Mesenchymal stem cell (in vitro differentiated cells and primary cell): ENCODE results near the gene AGPAT4.

Source experiments
- DNase-seq: peaks from one replicate; pipeline ENCODE4 v3.0.0-alpha.2; 2013
- H2AFZ ChIP-seq: one replicate; pipeline ENCODE4 v1.6.1; 2013; ENCODE audit warnings: low read depth, mild to moderate bottlenecking, control low read depth, inconsistent platforms, low read length, moderate library complexity
- H2AK5ac ChIP-seq: 2 replicates; pipeline ENCODE4 v1.6.1; 2013; ENCODE audit warnings: low read length, moderate library complexity, mild to moderate bottlenecking, inconsistent platforms; ENCODE audit not compliant: severe bottlenecking
- H2BK120ac ChIP-seq: one replicate; pipeline ENCODE4 v1.6.1; 2013; ENCODE audit warnings: low read depth, mild to moderate bottlenecking, inconsistent platforms, low read length, moderate library complexity
- H2BK12ac ChIP-seq, 2 experiments: one replicate each; pipeline ENCODE4 v1.6.1; 2013; ENCODE audit warnings: inconsistent platforms in 2 of 2, low read length in 2 of 2, mild to moderate bottlenecking in 2 of 2, moderate library complexity in 2 of 2, control low read depth in 1 of 2
- H2BK15ac ChIP-seq: one replicate; pipeline ENCODE4 v1.6.1; 2013; ENCODE audit warnings: mild to moderate bottlenecking, low read depth, inconsistent platforms; ENCODE audit not compliant: poor library complexity, severe bottlenecking
- H2BK5ac ChIP-seq: 2 replicates; pipeline ENCODE4 v1.6.1; 2013; ENCODE audit warnings: low read depth, mild to moderate bottlenecking, low read length, control low read depth, inconsistent platforms; ENCODE audit not compliant: poor library complexity, severe bottlenecking
- H3K14ac ChIP-seq, 2 experiments: one replicate each; pipeline ENCODE4 v1.6.1; 2013; ENCODE audit warnings: inconsistent platforms in 2 of 2, low read length in 2 of 2, control low read depth in 1 of 2, mild to moderate bottlenecking in 1 of 2, moderate library complexity in 1 of 2
- H3K18ac ChIP-seq, 2 experiments: one replicate each; pipeline ENCODE4 v1.6.1; 2013; ENCODE audit warnings: inconsistent platforms in 2 of 2, low read length in 2 of 2, control low read depth in 1 of 2, low read depth in 1 of 2, mild to moderate bottlenecking in 1 of 2
- H3K23ac ChIP-seq, 2 experiments: one replicate each; pipeline ENCODE4 v1.6.1; 2013; ENCODE audit warnings: inconsistent platforms in 2 of 2, low read length in 2 of 2, mild to moderate bottlenecking in 2 of 2, moderate library complexity in 2 of 2, control low read depth in 1 of 2
- H3K27ac ChIP-seq: 2 replicates; pipeline ENCODE4 v1.5.1; 2013; ENCODE audit warnings: mild to moderate bottlenecking, moderate library complexity, low read length, control low read depth, inconsistent platforms; ENCODE audit not compliant: poor library complexity, severe bottlenecking
- H3K27me3 ChIP-seq, 2 experiments: 2 replicates each; pipeline versions ENCODE4 v1.6.1 to v1.7.0; 2013; ENCODE audit warnings: low read length in 2 of 2, mild to moderate bottlenecking in 2 of 2, moderate library complexity in 2 of 2, control low read depth in 1 of 2, inconsistent platforms in 1 of 2; ENCODE audit not compliant: control insufficient read depth in 1 of 2, insufficient read depth in 1 of 2
- H3K36me3 ChIP-seq, 2 experiments: 2 replicates each; pipeline versions ENCODE4 v1.6.1 to v1.7.0; 2013; ENCODE audit warnings: low read length in 2 of 2, control low read depth in 1 of 2, inconsistent platforms in 1 of 2, low read depth in 1 of 2, mild to moderate bottlenecking in 1 of 2; ENCODE audit not compliant: insufficient read depth in 2 of 2, control insufficient read depth in 1 of 2
- H3K4ac ChIP-seq, 2 experiments: one replicate each; pipeline ENCODE4 v1.6.1; 2013; ENCODE audit warnings: inconsistent platforms in 2 of 2, low read length in 2 of 2, mild to moderate bottlenecking in 2 of 2, moderate library complexity in 2 of 2, control low read depth in 1 of 2, low read depth in 1 of 2
- H3K4me1 ChIP-seq: 2 replicates; pipeline ENCODE4 v1.6.1; 2013; ENCODE audit warnings: low read depth, low read length, control low read depth; ENCODE audit not compliant: control insufficient read depth, insufficient read depth
- H3K4me2 ChIP-seq: 2 replicates; pipeline ENCODE4 v1.6.1; 2013; ENCODE audit warnings: low read length, mild to moderate bottlenecking, inconsistent platforms; ENCODE audit not compliant: poor library complexity, severe bottlenecking
- H3K4me3 ChIP-seq, 2 experiments: 2 replicates each; pipeline versions ENCODE4 v1.5.1 to v1.7.0; 2013; ENCODE audit warnings: low read length in 2 of 2, mild to moderate bottlenecking in 2 of 2, control low read depth in 1 of 2, low read depth in 1 of 2; ENCODE audit not compliant: insufficient read depth in 1 of 2
- H3K79me1 ChIP-seq: replicated peaks from 2 replicates; pipeline ENCODE4 v1.6.1; 2013; ENCODE audit warnings: mild to moderate bottlenecking, control low read depth, low read length, inconsistent platforms; ENCODE audit not compliant: poor library complexity, severe bottlenecking
- H3K9ac ChIP-seq: 2 replicates; pipeline ENCODE4 v1.7.0; 2013; ENCODE audit warnings: mild to moderate bottlenecking, low read length, moderate library complexity
- H3K9me3 ChIP-seq: 2 replicates; pipeline ENCODE4 v1.7.0; 2013; ENCODE audit warnings: mild to moderate bottlenecking, low read length; ENCODE audit not compliant: control insufficient read depth
- H4K8ac ChIP-seq: one replicate; pipeline ENCODE4 v1.6.1; 2013; ENCODE audit warnings: inconsistent platforms, mild to moderate bottlenecking, low read length, moderate library complexity
- H4K91ac ChIP-seq: one replicate; pipeline ENCODE4 v1.6.1; 2013; ENCODE audit warnings: mild to moderate bottlenecking, low read length, inconsistent platforms
- WGBS: methylation state at CpG from one replicate; pipeline ENCODE4 v1.1.7; 2013; ENCODE audit warnings: mixed read lengths; 5-methylcytosine and 5-hydroxymethylcytosine counted together

The AGPAT4 gene

DNA sequence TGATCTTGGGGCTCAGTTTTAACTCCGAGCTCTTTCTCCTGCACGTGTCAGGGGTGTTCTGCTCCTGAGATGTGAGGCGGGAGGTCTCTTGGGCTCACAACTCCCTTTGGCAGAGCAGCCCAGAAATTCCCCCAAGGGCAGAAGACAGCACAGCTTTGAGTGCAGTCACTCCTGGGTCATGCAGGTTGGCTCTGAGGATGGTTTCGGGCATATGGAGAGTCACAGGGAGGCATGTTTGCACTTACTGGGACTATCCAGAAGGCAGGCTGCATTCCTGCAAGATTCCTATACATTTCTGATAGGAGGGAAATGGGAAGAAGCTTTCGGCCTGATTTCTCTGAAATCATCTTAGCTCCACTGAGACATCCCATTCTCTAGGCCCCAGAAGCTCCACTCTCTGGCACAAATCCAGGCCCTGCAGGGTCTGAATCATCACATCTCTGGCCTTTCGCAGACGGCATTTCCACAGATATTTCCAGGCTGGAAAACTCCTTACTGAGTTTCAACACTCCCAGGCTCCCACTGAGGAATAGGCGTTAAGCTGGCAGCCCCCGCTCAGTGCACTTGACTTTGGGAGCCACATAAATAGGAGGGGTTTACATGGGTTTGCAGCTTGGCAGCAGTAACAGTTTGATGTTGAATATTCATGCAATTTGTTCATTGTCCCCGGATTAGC is 39.7 kb downstream of the AGPAT4 start:
- Histone ChIP-seq H2BK15ac (peak overlapping the region; percentile 40), H4K91ac (peak overlapping the region; percentile 57), H3K23ac (no peak overlapping the region), H3K4me1 (peaks cover 15% of the 10 kb centered on the region), H2BK5ac (no peak overlapping the region), H3K9me3 (no peaks in the 10 kb centered on the region), H3K4me3 (no peak overlapping the region), H3K4me2 (no peak overlapping the region), H3K18ac (peak overlapping the region; percentile 73 to 87), H3K4ac (peak overlapping the region; percentile 82 to 95), H2AK5ac (peak overlapping the region; percentile 79), H3K27ac (peak overlapping the region; percentile 26), H3K9ac (peak overlapping the region; percentile 56), H3K14ac (no peak overlapping the region), H3K27me3 (no peaks in the 10 kb centered on the region), H2BK12ac (peak overlapping the region; percentile 9 to 40), H2BK120ac (peak overlapping the region; percentile 56), H2AFZ (no peak overlapping the region), H3K36me3 (peaks cover 2 to 24% of the 10 kb centered on the region in 2 experiments), H4K8ac (peak overlapping the region; percentile 33), H3K79me1 (peaks cover 29% of the 10 kb centered on the region)
- 53% methylated on average over 10 of the region's 10 CpGs for WGBS
- DNase-seq, result peak; percentile 98

DNA sequence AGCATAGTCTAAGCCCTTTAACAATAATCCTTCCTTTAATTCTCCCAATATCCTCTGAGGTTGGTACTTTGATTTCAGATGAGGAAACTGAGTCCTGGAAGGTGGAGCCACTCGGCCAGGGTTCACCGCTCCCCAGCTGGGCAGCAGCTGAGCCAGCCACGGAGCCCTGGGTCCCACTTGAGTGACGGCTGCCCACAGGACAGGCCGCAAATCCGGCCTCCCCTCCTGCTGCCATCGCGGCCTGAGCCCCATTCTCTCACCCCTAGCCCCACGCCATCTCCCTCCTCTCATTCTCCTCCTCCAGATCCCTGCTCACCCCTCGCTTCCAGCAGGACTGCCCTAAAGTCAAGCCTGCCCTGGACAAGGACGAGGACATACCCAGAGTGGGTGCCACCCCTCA is 41.4 kb downstream of the AGPAT4 start:
- WGBS, result 91% methylated on average over 11 of the region's 11 CpGs
- Histone ChIP-seq H3K4me2 (no peak overlapping the region), H3K9me3 (no peaks in the 10 kb centered on the region), H2BK120ac (peak overlapping the region; percentile 97), H2BK15ac (peak overlapping the region; percentile 73), H3K18ac (peak overlapping the region; percentile 80 to 94), H4K91ac (peak overlapping the region; percentile 98), H2AFZ (no peak overlapping the region), H3K9ac (no peak overlapping the region), H2AK5ac (peak overlapping the region; percentile 89), H3K4ac (peak overlapping the region; percentile 83 to 99), H2BK12ac (peak overlapping the region; percentile 85 to 92), H4K8ac (peak overlapping the region; percentile 94), H3K79me1 (peaks cover 29% of the 10 kb centered on the region), H2BK5ac (no peak overlapping the region), H3K14ac (peak overlapping the region in 1 of 2 experiments; percentile 78), H3K36me3 (peaks cover 2 to 20% of the 10 kb centered on the region in 2 experiments), H3K27ac (no peak overlapping the region), H3K23ac (peak overlapping the region; percentile 34 to 74), H3K27me3 (no peaks in the 10 kb centered on the region), H3K4me3 (no peak overlapping the region), H3K4me1 (peaks cover 18% of the 10 kb centered on the region)
- no peak for DNase-seq

DNA sequence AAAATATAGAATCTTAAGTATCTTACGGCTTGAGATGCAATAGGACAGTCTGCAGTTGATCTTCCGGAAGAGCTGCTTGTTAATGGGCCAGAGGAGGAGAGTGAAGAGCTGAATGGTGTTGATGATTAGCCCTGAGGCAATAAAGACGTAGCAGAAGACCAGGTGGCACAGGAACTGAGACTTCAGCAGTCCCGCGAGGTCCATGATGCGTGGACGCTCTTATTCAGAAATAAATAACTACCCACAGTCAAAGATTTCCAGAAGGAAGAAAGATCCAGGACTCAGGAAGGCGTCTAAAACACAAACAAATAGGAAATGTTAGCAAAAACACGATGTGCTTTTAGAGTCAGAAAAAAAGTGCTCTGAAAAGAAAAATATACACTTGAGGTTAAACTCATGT is 41.9 kb downstream of the AGPAT4 start:
- Histone ChIP-seq H2AK5ac (no peak overlapping the region), H3K79me1 (peaks cover 32% of the 10 kb centered on the region), H3K18ac (peak overlapping the region in 1 of 2 experiments; percentile 92), H3K23ac (no peak overlapping the region), H4K91ac (no peak overlapping the region), H4K8ac (peak overlapping the region; percentile 45), H2BK15ac (no peak overlapping the region), H3K4me1 (peaks cover 18% of the 10 kb centered on the region), H3K36me3 (peaks cover 2 to 20% of the 10 kb centered on the region in 2 experiments), H3K9me3 (no peaks in the 10 kb centered on the region), H3K4ac (peak overlapping the region in 1 of 2 experiments; percentile 56), H3K14ac (no peak overlapping the region), H3K4me2 (no peak overlapping the region), H3K27ac (no peak overlapping the region), H2BK120ac (no peak overlapping the region), H2BK5ac (no peak overlapping the region), H3K9ac (no peak overlapping the region), H2AFZ (no peak overlapping the region), H3K4me3 (no peak overlapping the region), H2BK12ac (no peak overlapping the region), H3K27me3 (no peaks in the 10 kb centered on the region)
- 33% methylated on average over 9 of the region's 9 CpGs for WGBS
- DNase-seq, result peak; percentile 56

DNA sequence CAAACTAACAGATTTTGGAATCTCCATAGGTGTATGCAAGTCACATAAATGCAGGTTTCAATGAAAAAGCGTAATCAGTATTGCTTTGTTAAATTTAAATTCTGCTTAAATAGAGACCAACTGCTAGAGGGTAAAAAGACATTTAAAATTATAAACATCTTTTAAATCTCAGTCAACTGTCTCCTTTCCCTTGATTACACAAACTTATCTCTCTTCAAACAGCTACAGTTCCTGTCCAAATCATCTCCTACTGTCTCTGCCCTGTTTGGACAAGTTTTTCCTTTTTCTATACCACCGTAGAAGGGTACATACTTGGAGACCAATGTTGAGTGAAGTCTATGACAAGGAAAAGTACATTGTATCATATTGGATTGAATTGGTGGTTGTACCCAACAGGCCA is 43.5 kb downstream of the AGPAT4 start:
- Histone ChIP-seq H2AK5ac (no peak overlapping the region), H3K4ac (no peak overlapping the region), H3K4me1 (peaks cover 18% of the 10 kb centered on the region), H2BK120ac (no peak overlapping the region), H3K18ac (no peak overlapping the region), H3K23ac (no peak overlapping the region), H3K79me1 (peaks cover 29% of the 10 kb centered on the region), H3K14ac (no peak overlapping the region), H3K9ac (no peak overlapping the region), H2BK5ac (no peak overlapping the region), H3K9me3 (no peaks in the 10 kb centered on the region), H4K8ac (no peak overlapping the region), H2AFZ (no peak overlapping the region), H2BK15ac (no peak overlapping the region), H3K4me2 (no peak overlapping the region), H4K91ac (no peak overlapping the region), H3K27ac (no peak overlapping the region), H3K27me3 (no peaks in the 10 kb centered on the region), H3K36me3 (peaks cover 0 to 22% of the 10 kb centered on the region in 2 experiments), H3K4me3 (no peak overlapping the region), H2BK12ac (no peak overlapping the region)
- no CpG with 5 or more reads among the region's 2 CpGs for WGBS
- DNase-seq, result no peak
